Kidney (tissue), 14 donors: Measurements from ENCODE around the gene SLC26A3. TPM values are rescaled to one million over a fixed set of nuclear protein-coding genes. Genes with fewer than 3 reads are reported as not detected.

Experiments used
- DNase-seq, 5 donors: peaks; one replicate each; pipeline ENCODE4 v3.0.0-alpha.2; 2013 to 2020
- FAIRE-seq: peaks from 2 replicates; lab custom pipeline; 2012; peaks lifted over from hg19 to GRCh38; lab: Jason Lieb, UNC
- H3K27ac ChIP-seq, 2 donors: one replicate each; pipeline ENCODE4 v1.7.0; 2013; ENCODE audit warnings: low read depth in 2 of 2, low read length in 2 of 2, inconsistent platforms in 1 of 2
- H3K27me3 ChIP-seq: one replicate; pipeline ENCODE4 v1.7.1; 2013; ENCODE audit warnings: low read length, inconsistent platforms; ENCODE audit not compliant: control insufficient read depth, insufficient read depth
- H3K36me3 ChIP-seq, 3 donors: one replicate each; pipeline versions ENCODE4 v1.7.0 to v1.7.1; 2013; ENCODE audit warnings: low read length in 3 of 3, control low read depth in 1 of 3, inconsistent platforms in 1 of 3; ENCODE audit not compliant: insufficient read depth in 3 of 3, control insufficient read depth in 2 of 3
- H3K4me1 ChIP-seq, 3 donors: one replicate each; pipeline versions ENCODE4 v1.7.0 to v1.7.1; 2013; ENCODE audit warnings: low read length in 3 of 3, inconsistent platforms in 1 of 3, low read depth in 1 of 3; ENCODE audit not compliant: control insufficient read depth in 2 of 3, insufficient read depth in 2 of 3
- H3K4me3 ChIP-seq, 3 donors: one replicate each; pipeline versions ENCODE4 v1.7.0 to v1.8.1; 2013; ENCODE audit warnings: low read length in 3 of 3, control low read depth in 1 of 3, inconsistent platforms in 1 of 3
- H3K9ac ChIP-seq, 3 donors: one replicate each; pipeline versions ENCODE4 v1.7.0 to v1.7.1; 2013; ENCODE audit warnings: low read length in 3 of 3, control low read depth in 1 of 3, inconsistent platforms in 1 of 3
- H3K9me3 ChIP-seq, 3 donors: one replicate each; pipeline versions ENCODE4 v1.7.0 to v1.7.1; 2013; ENCODE audit warnings: low read length in 3 of 3, control low read depth in 1 of 3, inconsistent platforms in 1 of 3; ENCODE audit not compliant: control insufficient read depth in 2 of 3, insufficient read depth in 1 of 3
- intact Hi-C: fragments of 100-400 bp; cut with DNase I; formaldehyde crosslinking; loops from one replicate; pipeline ENCODE4 v1.11.1; 2022
- polyA plus RNA-seq: library from polyadenylated mRNA; stranded (reverse); fragments of 350-450 nt; fragmentation: Illumina TruSeq; extraction: RNeasy Lipid Tissue Mini Kit (QIAGEN cat#74804); gene quantifications from one replicate; pipeline ENCODE4 v1.2.3, GENCODE V29; 2014; ENCODE audit warnings: low read depth, low replicate concordance; ENCODE audit not compliant: insufficient read depth
- total RNA-seq: library from RNA; stranded (reverse); fragmentation: NEBNext Ultra II Directional; extraction: Animal tissue kit (Norgen Biotek cat#: 25700); gene quantifications from one replicate; pipeline ENCODE4 v1.2.1, GENCODE V29; 2021
- TF ChIP-seq, protein P1 (sequence below): IDR thresholded peaks from 3 replicates; pipeline ENCODE4 v1.5.1; 2012; ENCODE audit warnings: mild to moderate bottlenecking, moderate library complexity, borderline replicate concordance; ENCODE audit not compliant: insufficient read depth; ENCODE audit errors: extremely low read depth
- donor health status: control.
- donor health status: control.
- donor health status: control.
- donor health status: control.
- donor health status: control.
- donor health status: DM: yes; HTN: yes; CAD: no.
- donor health status: Normal renal cell carcinoma (clear cell type).

SLC26A3 gene
- total and polyA plus RNA-seq, 2 donors from 2014 or later = 0.25 to 0.32 TPM

DNA sequence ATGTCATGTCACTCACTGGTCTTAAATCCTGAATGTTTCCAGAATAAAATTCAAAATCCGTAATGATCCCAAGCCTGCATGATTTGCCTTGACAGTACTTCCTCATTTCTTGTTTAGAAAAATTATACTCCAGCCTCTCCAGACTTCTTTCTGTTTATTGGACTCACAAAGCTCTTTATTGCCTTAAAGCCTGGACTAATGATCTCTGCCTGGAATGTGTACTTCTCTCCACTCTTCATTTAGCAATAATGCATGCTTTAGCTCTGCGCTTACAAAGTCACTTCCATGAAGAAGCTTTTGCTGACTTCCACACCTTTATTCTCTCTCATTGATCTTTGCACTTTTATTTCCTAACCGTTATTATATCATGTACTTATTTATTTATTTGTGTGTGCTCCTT, 27.4 kb upstream of the SLC26A3 start:
- no peak overlapping the region for H3K27ac ChIP-seq
- DNase-seq = no peak
- H3K4me3 ChIP-seq = no peak overlapping the region
- no peaks in the 10 kb centered on the region for H3K27me3 ChIP-seq
- H3K36me3 ChIP-seq = no peaks in the 10 kb centered on the region
- no peaks in the 10 kb centered on the region for H3K9me3 ChIP-seq
- intact Hi-C loops = no loop called here
- no peak for FAIRE-seq
- no peak overlapping the region for H3K9ac ChIP-seq
- TF ChIP-seq, protein P1, sequence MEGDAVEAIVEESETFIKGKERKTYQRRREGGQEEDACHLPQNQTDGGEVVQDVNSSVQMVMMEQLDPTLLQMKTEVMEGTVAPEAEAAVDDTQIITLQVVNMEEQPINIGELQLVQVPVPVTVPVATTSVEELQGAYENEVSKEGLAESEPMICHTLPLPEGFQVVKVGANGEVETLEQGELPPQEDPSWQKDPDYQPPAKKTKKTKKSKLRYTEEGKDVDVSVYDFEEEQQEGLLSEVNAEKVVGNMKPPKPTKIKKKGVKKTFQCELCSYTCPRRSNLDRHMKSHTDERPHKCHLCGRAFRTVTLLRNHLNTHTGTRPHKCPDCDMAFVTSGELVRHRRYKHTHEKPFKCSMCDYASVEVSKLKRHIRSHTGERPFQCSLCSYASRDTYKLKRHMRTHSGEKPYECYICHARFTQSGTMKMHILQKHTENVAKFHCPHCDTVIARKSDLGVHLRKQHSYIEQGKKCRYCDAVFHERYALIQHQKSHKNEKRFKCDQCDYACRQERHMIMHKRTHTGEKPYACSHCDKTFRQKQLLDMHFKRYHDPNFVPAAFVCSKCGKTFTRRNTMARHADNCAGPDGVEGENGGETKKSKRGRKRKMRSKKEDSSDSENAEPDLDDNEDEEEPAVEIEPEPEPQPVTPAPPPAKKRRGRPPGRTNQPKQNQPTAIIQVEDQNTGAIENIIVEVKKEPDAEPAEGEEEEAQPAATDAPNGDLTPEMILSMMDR = no peak
- H3K4me1 ChIP-seq = no peaks in the 10 kb centered on the region

GRCh38 chr7:107828540-107828939, 25.5 kb upstream of the SLC26A3 start:
- H3K27me3 ChIP-seq = no peaks in the 10 kb centered on the region
- H3K4me1 ChIP-seq = no peaks in the 10 kb centered on the region
- DNase-seq = no peak
- H3K36me3 ChIP-seq = no peaks in the 10 kb centered on the region
- FAIRE-seq = no peak
- no peak overlapping the region for H3K4me3 ChIP-seq
- TF ChIP-seq, protein P1 = no peak
- intact Hi-C loops = no loop called here
- no peak overlapping the region for H3K27ac ChIP-seq
- no peak overlapping the region for H3K9ac ChIP-seq
- H3K9me3 ChIP-seq = peaks cover 0 to 6% (median 0%) of the 10 kb centered on the region in 3 donors

GRCh38 chr7:107827501-107827900, 24.5 kb upstream of the SLC26A3 start:
- FAIRE-seq = no peak

GRCh38 chr7:107826451-107826850, 23.4 kb upstream of the SLC26A3 start:
- TF ChIP-seq, protein P1 = no peak
- no peak overlapping the region for H3K4me3 ChIP-seq
- H3K4me1 ChIP-seq = no peaks in the 10 kb centered on the region
- intact Hi-C loops = no loop called here
- no peaks in the 10 kb centered on the region for H3K36me3 ChIP-seq
- FAIRE-seq (no peak), DNase-seq (no peak)
- peaks cover 0 to 6% (median 0%) of the 10 kb centered on the region in 3 donors for H3K9me3 ChIP-seq
- H3K9ac ChIP-seq = no peak overlapping the region
- H3K27me3 ChIP-seq = no peaks in the 10 kb centered on the region
- H3K27ac ChIP-seq = no peak overlapping the region

More at GRCh38 chr7:107827501-107827900, 24.5 kb upstream of the SLC26A3 start:
- Histone ChIP-seq H3K9ac (no peak overlapping the region), H3K27me3 (no peaks in the 10 kb centered on the region), H3K4me1 (no peaks in the 10 kb centered on the region), H3K4me3 (no peak overlapping the region), H3K9me3 (peaks cover 0 to 6% (median 0%) of the 10 kb centered on the region in 3 donors), H3K36me3 (no peaks in the 10 kb centered on the region), H3K27ac (no peak overlapping the region)
- DNase-seq = no peak
- intact Hi-C loops = no loop called here
- TF ChIP-seq, protein P1 = no peak
